Measurements from ENCODE around the gene LAMP5.

GRCh38 chr20:9475456-9475855, 38.9 kb upstream of the LAMP5 start:
- TF ChIP-seq CTCF (IDR thresholded peaks at IDR 0.05; ENCODE audit: poor library complexity, severe bottlenecking) (no peak), EZH2 (IDR thresholded peaks at IDR 0.05; ENCODE audit: borderline replicate concordance, insufficient read depth, low read length, poor library complexity, severe bottlenecking) (no peak)
